Posterior vena cava (tissue), 2 donors: ENCODE measurements around the gene ZNF274. TPM values are rescaled to one million over a fixed set of nuclear protein-coding genes. Genes with fewer than 3 reads are reported as not detected.

Experiments used
- DNase-seq: peaks from one replicate; pipeline ENCODE4 v3.0.0-alpha.2; 2020; ENCODE audit warnings: low spot score
- intact Hi-C, 2 donors: fragments of 100-400 bp; cut with DNase I; formaldehyde crosslinking; loops; one replicate each; pipeline versions ENCODE4 v1.14.1 to v1.14.2; 2022 to 2023
- total RNA-seq, 2 donors: library from RNA; stranded (reverse); fragmentation: NEBNext Ultra II Directional; extraction: Animal tissue kit (Norgen Biotek cat#: 25700); gene quantifications; one replicate each; pipeline ENCODE4 v1.2.1, GENCODE V29; 2021
- donor health status: DM: yes; HTN: yes; CAD: no.
- donor health status: DM: yes; HTN: yes; CAD: no.

ZNF274 gene
- total RNA-seq, 2 donors from 2014 or later = 15.2 to 15.9 TPM

DNA sequence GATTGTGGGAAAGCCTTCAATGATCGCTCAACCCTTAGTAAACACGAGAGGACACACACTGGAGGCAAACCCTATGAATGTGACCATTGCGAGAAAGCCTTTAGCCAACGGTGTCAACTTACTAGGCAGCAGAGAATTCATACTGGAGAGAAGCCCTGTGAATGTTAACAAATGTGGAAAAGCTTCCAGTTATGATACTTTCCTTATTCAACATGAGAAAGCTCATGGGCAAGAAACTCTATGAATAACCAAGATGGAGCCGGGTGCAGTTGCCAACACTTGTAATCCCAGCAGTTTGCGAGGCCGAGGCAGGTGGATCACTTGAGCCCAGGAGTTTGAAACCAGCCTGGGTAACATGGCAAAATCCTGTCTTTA lies 80.0 kb downstream of the ZNF274 start:
- DNase-seq = peak; percentile 9
- intact Hi-C loops = no loop called here

Other genes with a start within 250 kb of the ZNF274 start
- 1 to 10 TPM; 5.6 to 6.5 TPM for gene ZNF418, start 247.7 kb upstream of the ZNF274 start, total RNA-seq
- gene ZNF256, start 235.4 kb upstream of the ZNF274 start, total RNA-seq = 1 to 10 TPM; 6.6 to 6.8 TPM
- gene C19orf18, start 208.5 kb upstream of the ZNF274 start, total RNA-seq = 1 to 10 TPM in 1 of 2 donors, under 1 TPM in 1; 0.74 to 1.0 TPM
- gene ZNF606, start 180.2 kb upstream of the ZNF274 start, total RNA-seq = 10 to 100 TPM in 1 of 2 donors, 1 to 10 TPM in 1; 9.0 to 10.1 TPM
- not detected for gene ZSCAN1, start 149.0 kb upstream of the ZNF274 start, total RNA-seq
- 1 to 10 TPM; 4.1 to 5.5 TPM for gene ZNF135, start 123.8 kb upstream of the ZNF274 start, total RNA-seq
- gene ZSCAN18, start 84.8 kb upstream of the ZNF274 start, total RNA-seq = 10 to 100 TPM; 45.3 to 62.3 TPM
- gene ZNF329, start 32.3 kb upstream of the ZNF274 start, total RNA-seq = 1 to 10 TPM; 6.1 to 8.9 TPM
- gene ZNF544, start 45.9 kb downstream of the ZNF274 start, total RNA-seq = 10 to 100 TPM; 12.2 to 15.8 TPM
- gene ZNF8, start 95.9 kb downstream of the ZNF274 start, total RNA-seq = 1 to 10 TPM; 5.1 to 5.5 TPM
- gene ERVK3-1, start 122.3 kb downstream of the ZNF274 start, total RNA-seq = 10 to 100 TPM; 17.7 to 25.0 TPM
- 1 to 10 TPM; 2.5 to 2.6 TPM for gene ZSCAN22, start 143.9 kb downstream of the ZNF274 start, total RNA-seq
- 10 to 100 TPM; 11.7 to 17.5 TPM for gene A1BG, start 170.4 kb downstream of the ZNF274 start, total RNA-seq
- gene ZNF497, start 179.7 kb downstream of the ZNF274 start, total RNA-seq = under 1 TPM; 0.14 to 0.69 TPM
- gene ZNF837, start 198.0 kb downstream of the ZNF274 start, total RNA-seq = 1 to 10 TPM in 1 of 2 donors, under 1 TPM in 1; 0.86 to 1.0 TPM
- gene RPS5, start 204.2 kb downstream of the ZNF274 start, total RNA-seq = 100 to 1,000 TPM; 714 to 768 TPM
- not detected for gene RNF225, start 212.6 kb downstream of the ZNF274 start, total RNA-seq
- gene ZNF584, start 225.6 kb downstream of the ZNF274 start, total RNA-seq = 10 to 100 TPM in 1 of 2 donors, 1 to 10 TPM in 1; 7.3 to 11.7 TPM